HEK293T (cell line): ENCODE measurements around the gene TRRAP.

Source experiments
- CTCF ChIA-PET: fragments of 350-600 bp; formaldehyde crosslinking; extraction: SDS; loops from one replicate; lab custom pipeline; 2021; ENCODE audit warnings: antibody characterized with exemption, inconsistent platforms; lab: Yijun Ruan, JAX
- POLR2A ChIA-PET: fragments of 350-600 bp; formaldehyde crosslinking; extraction: SDS; loops from one replicate; lab custom pipeline; 2020; ENCODE audit warnings: antibody characterized with exemption, inconsistent platforms; lab: Yijun Ruan, JAX
- DNase-seq: peaks from one replicate; pipeline ENCODE4 v3.0.0; 2012; ENCODE audit warnings: mixed read lengths; ENCODE audit errors: extremely low spot score
- ARNT ChIP-seq: fragments of 450-650 bp; IDR thresholded peaks from 2 replicates; pipeline ENCODE4 v1.6.1; 2017; ENCODE audit warnings: mild to moderate bottlenecking
- BHLHE40 ChIP-seq: fragments of 450-650 bp; IDR thresholded peaks from 2 replicates; pipeline ENCODE4 v1.6.1; 2016; ENCODE audit warnings: mild to moderate bottlenecking, moderate library complexity, borderline replicate concordance
- CTBP1 ChIP-seq: fragments of 450-650 bp; IDR thresholded peaks from 2 replicates; pipeline ENCODE4 v1.6.1; 2016; ENCODE audit warnings: borderline replicate concordance
- ELF4 ChIP-seq: fragments of 450-650 bp; IDR thresholded peaks from 2 replicates; pipeline ENCODE4 v1.6.1; 2017; ENCODE audit warnings: antibody characterized with exemption
- FOXA1 ChIP-seq: fragments of 450-650 bp; IDR thresholded peaks from 2 replicates; pipeline ENCODE4 v1.6.1; 2016; ENCODE audit warnings: mild to moderate bottlenecking
- FOXK2 ChIP-seq: fragments of 450-650 bp; IDR thresholded peaks from 2 replicates; pipeline ENCODE4 v1.6.1; 2016; ENCODE audit warnings: mild to moderate bottlenecking
- FOXM1 ChIP-seq: fragments of 450-650 bp; IDR thresholded peaks from 2 replicates; pipeline ENCODE4 v1.6.1; 2017; ENCODE audit warnings: mild to moderate bottlenecking, borderline replicate concordance
- HDGF ChIP-seq: fragments of 450-650 bp; IDR thresholded peaks from 2 replicates; pipeline ENCODE4 v1.6.1; 2017; ENCODE audit warnings: antibody characterized with exemption, borderline replicate concordance
- L3MBTL2 ChIP-seq: fragments of 450-650 bp; conservative IDR thresholded peaks from 2 replicates; pipeline ENCODE4 v1.6.1; 2016; ENCODE audit warnings: mild to moderate bottlenecking
- LEF1 ChIP-seq: fragments of 450-650 bp; IDR thresholded peaks from 2 replicates; pipeline ENCODE4 v1.6.1; 2017; ENCODE audit warnings: mild to moderate bottlenecking, borderline replicate concordance
- NFRKB ChIP-seq: fragments of 450-650 bp; IDR thresholded peaks from 2 replicates; pipeline ENCODE4 v1.6.1; 2016; ENCODE audit warnings: mild to moderate bottlenecking, moderate library complexity
- PKNOX1 ChIP-seq: fragments of 450-650 bp; IDR thresholded peaks from 2 replicates; pipeline ENCODE4 v1.6.1; 2016
- SP1 ChIP-seq: fragments of 450-650 bp; IDR thresholded peaks from 2 replicates; pipeline ENCODE4 v1.6.1; 2017
- SUZ12 ChIP-seq: fragments of 450-650 bp; IDR thresholded peaks from 2 replicates; pipeline ENCODE4 v1.6.1; 2016; ENCODE audit warnings: mild to moderate bottlenecking
- TARDBP ChIP-seq: fragments of 450-650 bp; IDR thresholded peaks from 2 replicates; pipeline ENCODE4 v1.6.1; 2016
- ZNF384 ChIP-seq: fragments of 450-650 bp; IDR thresholded peaks from 2 replicates; pipeline ENCODE4 v1.6.1; 2016

TRRAP gene

GRCh38 chr7:99002148-99002826 lies 124.0 kb downstream of the TRRAP start:
- TF ChIP-seq CTBP1 (no peak), NFRKB (no peak), BHLHE40 (no peak), ARNT (no peak), SUZ12 (no peak), HDGF (no peak), ELF4 (no peak), SP1 (no peak), ZNF384 (no peak), PKNOX1 (no peak), LEF1 (no peak), FOXM1 (no peak), FOXA1 (no peak), FOXK2 (no peak), L3MBTL2 (no peak), TARDBP (no peak)
- ChIA-PET CTCF (no interaction called here), POLR2A (no interaction called here)
- no peak for DNase-seq

GRCh38 chr7:99002827-99003212 lies 124.5 kb downstream of the TRRAP start:
- DNase-seq, result no peak
- TF ChIP-seq SP1, result no peak
- POLR2A ChIA-PET, result no interaction called here
- CTCF ChIA-PET, result no interaction called here

- CTCF ChIA-PET, result no interaction called here
- POLR2A ChIA-PET, result no interaction called here
- no peak for DNase-seq
- TF ChIP-seq ZNF384 (no peak), L3MBTL2 (no peak), HDGF (no peak), FOXK2 (no peak), LEF1 (no peak), BHLHE40 (no peak), SUZ12 (no peak)
These were observed 125.1 kb downstream of the TRRAP start for GRCh38 chr7:99003419-99003818.

GRCh38 chr7:99004216-99004615 lies 125.9 kb downstream of the TRRAP start:
- TF ChIP-seq SP1, result no peak
- no peak for TF ChIP-seq NFRKB
- no peak for TF ChIP-seq ELF4
- TF ChIP-seq SUZ12, result no peak
- no peak for TF ChIP-seq ARNT
- TF ChIP-seq FOXM1, result no peak
- TF ChIP-seq PKNOX1, result no peak
- no peak for TF ChIP-seq L3MBTL2
- no peak for TF ChIP-seq ZNF384
- TF ChIP-seq BHLHE40, result no peak
- no peak for TF ChIP-seq FOXK2
- TF ChIP-seq FOXA1, result no peak
- no peak for TF ChIP-seq LEF1
- ChIA-PET CTCF (no interaction called here), POLR2A (no interaction called here)
- no peak for DNase-seq

GRCh38 chr7:99004781-99005500 lies 126.6 kb downstream of the TRRAP start:
- ChIA-PET CTCF (no interaction called here), POLR2A (no interaction called here)
- TF ChIP-seq ARNT (no peak), FOXM1 (no peak), HDGF (no peak), PKNOX1 (no peak), SUZ12 (no peak), ZNF384 (no peak), CTBP1 (no peak), TARDBP (no peak)
- no peak for DNase-seq

GRCh38 chr7:99005776-99006175 lies 127.4 kb downstream of the TRRAP start:
- ChIA-PET CTCF (no interaction called here), POLR2A (no interaction called here)
- no peak for TF ChIP-seq FOXK2
- TF ChIP-seq SUZ12, result no peak
- no peak for TF ChIP-seq FOXM1
- TF ChIP-seq ZNF384, result no peak
- DNase-seq, result no peak
